ENCODE measurements around the gene FBXW7. TPM values are rescaled to one million over a fixed set of nuclear protein-coding genes. Genes with fewer than 3 reads are reported as not detected.

FBXW7 gene, protein sequence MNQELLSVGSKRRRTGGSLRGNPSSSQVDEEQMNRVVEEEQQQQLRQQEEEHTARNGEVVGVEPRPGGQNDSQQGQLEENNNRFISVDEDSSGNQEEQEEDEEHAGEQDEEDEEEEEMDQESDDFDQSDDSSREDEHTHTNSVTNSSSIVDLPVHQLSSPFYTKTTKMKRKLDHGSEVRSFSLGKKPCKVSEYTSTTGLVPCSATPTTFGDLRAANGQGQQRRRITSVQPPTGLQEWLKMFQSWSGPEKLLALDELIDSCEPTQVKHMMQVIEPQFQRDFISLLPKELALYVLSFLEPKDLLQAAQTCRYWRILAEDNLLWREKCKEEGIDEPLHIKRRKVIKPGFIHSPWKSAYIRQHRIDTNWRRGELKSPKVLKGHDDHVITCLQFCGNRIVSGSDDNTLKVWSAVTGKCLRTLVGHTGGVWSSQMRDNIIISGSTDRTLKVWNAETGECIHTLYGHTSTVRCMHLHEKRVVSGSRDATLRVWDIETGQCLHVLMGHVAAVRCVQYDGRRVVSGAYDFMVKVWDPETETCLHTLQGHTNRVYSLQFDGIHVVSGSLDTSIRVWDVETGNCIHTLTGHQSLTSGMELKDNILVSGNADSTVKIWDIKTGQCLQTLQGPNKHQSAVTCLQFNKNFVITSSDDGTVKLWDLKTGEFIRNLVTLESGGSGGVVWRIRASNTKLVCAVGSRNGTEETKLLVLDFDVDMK
- total RNA-seq, result 100 to 1,000 TPM in 1 of 4 donors, 10 to 100 TPM in 3; 11.6 to 125 (median 49.5) TPM

DNA sequence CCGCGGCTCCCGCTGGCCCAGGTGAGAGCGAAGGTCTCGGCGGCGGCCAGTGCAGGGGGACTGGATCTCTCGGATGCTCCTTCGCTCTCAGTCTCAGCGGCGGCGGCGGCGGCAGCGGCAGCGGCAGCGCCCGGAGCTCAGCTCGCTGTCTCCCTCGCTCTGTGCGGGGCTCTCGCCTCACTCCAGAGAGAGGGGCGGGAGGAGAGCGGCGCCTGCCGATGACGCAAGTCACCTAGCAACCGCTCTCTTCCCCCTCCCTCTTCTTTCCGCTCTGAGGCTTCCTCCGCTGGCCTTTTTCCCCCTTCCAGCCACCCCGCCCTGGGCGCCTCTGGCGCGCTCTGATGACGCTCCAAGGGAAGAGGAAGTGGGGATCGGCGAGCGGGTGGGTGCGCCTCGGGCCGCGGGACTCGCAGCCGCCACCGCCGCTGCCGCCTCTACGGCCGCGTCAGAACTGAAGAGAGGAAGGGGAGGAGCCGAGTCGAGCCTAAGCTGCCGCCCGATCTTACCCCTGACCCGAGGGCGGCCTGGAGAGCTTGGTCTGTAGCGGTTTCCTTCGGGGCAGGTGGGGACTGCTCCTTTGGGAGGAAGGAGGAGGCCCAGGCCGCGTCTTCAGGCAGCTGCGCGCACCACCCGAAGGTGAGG, at the start of gene FBXW7:
Gene FBXW7 (minus strand): TSS at position 190 of the 642 bp plus-strand sequence. CDS start 124,289 bp downstream, outside the sequence.
- WGBS, 2 donors (ENCODE audit: low coverage in 1 of 2), result 0% methylated on average over 56 of the region's 63 CpGs; no CpG with 5 or more reads in 1 of the 2 donors
- no peaks in the 10 kb centered on the region for H3K27me3 ChIP-seq
- peak; percentile 100 for DNase-seq
- H3K4me1 ChIP-seq, result peaks cover 16 to 52% (median 27%) of the 10 kb centered on the region in 4 donors
- no peaks in the 10 kb centered on the region for H3K36me3 ChIP-seq
- peak within 1 kb of the TSS; percentile 92 to 99 (median 96) for H3K27ac ChIP-seq
- intact Hi-C loops (cut with DNase I; ENCODE audit: low total_unique reads) (no loop called here), in situ Hi-C loops (cut with MboI; ENCODE audit: low pct_ligation_motif_present in 1 of 4, low pct_unique_long_range_greater_than_20kb in 1 of 4, low sequenced_read_pairs in 3 of 4) (no loop called here)
- TF ChIP-seq, protein P1, sequence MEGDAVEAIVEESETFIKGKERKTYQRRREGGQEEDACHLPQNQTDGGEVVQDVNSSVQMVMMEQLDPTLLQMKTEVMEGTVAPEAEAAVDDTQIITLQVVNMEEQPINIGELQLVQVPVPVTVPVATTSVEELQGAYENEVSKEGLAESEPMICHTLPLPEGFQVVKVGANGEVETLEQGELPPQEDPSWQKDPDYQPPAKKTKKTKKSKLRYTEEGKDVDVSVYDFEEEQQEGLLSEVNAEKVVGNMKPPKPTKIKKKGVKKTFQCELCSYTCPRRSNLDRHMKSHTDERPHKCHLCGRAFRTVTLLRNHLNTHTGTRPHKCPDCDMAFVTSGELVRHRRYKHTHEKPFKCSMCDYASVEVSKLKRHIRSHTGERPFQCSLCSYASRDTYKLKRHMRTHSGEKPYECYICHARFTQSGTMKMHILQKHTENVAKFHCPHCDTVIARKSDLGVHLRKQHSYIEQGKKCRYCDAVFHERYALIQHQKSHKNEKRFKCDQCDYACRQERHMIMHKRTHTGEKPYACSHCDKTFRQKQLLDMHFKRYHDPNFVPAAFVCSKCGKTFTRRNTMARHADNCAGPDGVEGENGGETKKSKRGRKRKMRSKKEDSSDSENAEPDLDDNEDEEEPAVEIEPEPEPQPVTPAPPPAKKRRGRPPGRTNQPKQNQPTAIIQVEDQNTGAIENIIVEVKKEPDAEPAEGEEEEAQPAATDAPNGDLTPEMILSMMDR (IDR thresholded peaks at IDR 0.05), result no peak
- TF ChIP-seq POLR2AphosphoS5 (IDR thresholded peaks at IDR 0.05) (peak; percentile 92 to 96 (median 95)), EP300 (IDR thresholded peaks at IDR 0.05; ENCODE audit: low read depth) (no peak), POLR2A (IDR thresholded peaks at IDR 0.05) (peak; percentile 97)
- no peaks in the 10 kb centered on the region for H3K9me3 ChIP-seq
- H3K4me3 ChIP-seq, result peak within 1 kb of the TSS; percentile 76 to 99 (median 91)

DNA sequence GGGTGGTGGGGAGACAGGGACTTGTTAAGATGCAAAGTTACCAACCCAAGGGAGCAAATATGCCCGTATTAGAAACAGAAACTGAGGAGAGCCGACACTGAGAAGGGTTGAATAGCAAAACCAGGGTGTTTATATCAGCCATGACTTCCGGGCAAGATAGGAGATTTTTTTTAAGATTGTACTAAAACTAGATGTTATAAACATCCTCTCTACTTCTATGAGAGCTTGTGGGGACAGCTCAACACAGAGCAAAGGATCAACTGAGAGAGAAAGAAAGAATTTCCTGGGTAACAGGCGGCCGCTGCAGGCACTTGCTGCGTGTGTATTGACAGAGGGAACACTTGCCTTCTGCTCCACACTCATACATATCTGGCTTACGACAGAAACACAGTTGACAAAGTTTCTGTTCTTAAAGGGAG, 49.1 kb upstream of the FBXW7 start:
- intact Hi-C loops (cut with DNase I; ENCODE audit: low total_unique reads) (no loop called here), in situ Hi-C loops (cut with MboI; ENCODE audit: low pct_ligation_motif_present in 1 of 4, low pct_unique_long_range_greater_than_20kb in 1 of 4, low sequenced_read_pairs in 3 of 4) (no loop called here)
- WGBS, 2 donors (ENCODE audit: low coverage in 1 of 2), result 40 to 64% methylated on average over 2 to 7 of the region's 7 CpGs
- H3K4me1 ChIP-seq, result peaks cover 0 to 18% (median 4%) of the 10 kb centered on the region in 4 donors
- DNase-seq, result no peak
- peak overlapping the region; percentile 3 to 58 (median 25) for H3K27ac ChIP-seq
- no peaks in the 10 kb centered on the region for H3K9me3 ChIP-seq
- no peak for TF ChIP-seq EP300 (IDR thresholded peaks at IDR 0.05; ENCODE audit: low read depth)
- no peak for TF ChIP-seq POLR2AphosphoS5 (IDR thresholded peaks at IDR 0.05)
- TF ChIP-seq, protein P1 (IDR thresholded peaks at IDR 0.05), result no peak
- no peak for TF ChIP-seq POLR2A (IDR thresholded peaks at IDR 0.05)
- no peaks in the 10 kb centered on the region for H3K36me3 ChIP-seq
- H3K4me3 ChIP-seq, result no peak overlapping the region
- H3K27me3 ChIP-seq, result no peaks in the 10 kb centered on the region

DNA sequence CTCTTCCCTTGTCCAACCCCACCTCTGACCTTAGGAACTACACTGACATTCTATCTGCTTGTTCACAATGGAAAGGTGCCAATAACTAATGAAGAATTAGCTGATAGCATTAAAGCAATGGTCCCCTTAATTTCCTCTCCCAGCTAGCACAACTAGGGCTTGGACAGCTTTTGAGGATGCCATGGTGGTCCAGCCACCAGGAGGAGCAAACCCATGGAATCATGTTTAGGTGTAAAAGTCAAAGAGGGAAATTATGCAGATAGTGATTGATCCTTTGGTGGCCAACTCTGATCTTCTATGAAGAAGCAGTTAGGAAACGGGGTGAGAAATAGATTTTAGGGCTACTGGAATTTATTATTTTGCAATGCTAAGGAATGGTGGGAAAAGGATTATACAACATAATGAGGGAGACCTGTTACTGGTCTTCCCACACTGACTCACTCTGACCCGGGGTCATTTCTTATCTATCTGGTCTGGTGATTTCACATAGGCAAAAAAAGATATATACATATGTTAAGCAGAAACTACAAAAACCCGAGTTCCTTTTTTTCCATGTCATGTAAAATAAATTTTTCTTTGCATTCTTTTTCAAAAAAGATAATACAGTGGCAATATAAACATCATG, 45.8 kb upstream of the FBXW7 start:
- no peak for DNase-seq
- 84 to 88% methylated on average over 3 of the region's 3 CpGs for WGBS, 2 donors (ENCODE audit: low coverage in 1 of 2)
- TF ChIP-seq POLR2AphosphoS5 (IDR thresholded peaks at IDR 0.05) (no peak), EP300 (IDR thresholded peaks at IDR 0.05; ENCODE audit: low read depth) (no peak), POLR2A (IDR thresholded peaks at IDR 0.05) (no peak)
- TF ChIP-seq, protein P1 (IDR thresholded peaks at IDR 0.05), result no peak
- Histone ChIP-seq H3K4me1 (peaks cover 0 to 15% (median 0%) of the 10 kb centered on the region in 4 donors), H3K36me3 (no peaks in the 10 kb centered on the region), H3K27me3 (no peaks in the 10 kb centered on the region), H3K27ac (no peak overlapping the region), H3K4me3 (no peak overlapping the region), H3K9me3 (no peaks in the 10 kb centered on the region)
- intact Hi-C loops (cut with DNase I; ENCODE audit: low total_unique reads), result no loop called here
- in situ Hi-C loops (cut with MboI; ENCODE audit: low pct_ligation_motif_present in 1 of 4, low pct_unique_long_range_greater_than_20kb in 1 of 4, low sequenced_read_pairs in 3 of 4), result no loop called here

Data from transverse colon (tissue), 4 donors.